HG03439 (cell line): ENCODE results near the gene PARD3B.
"Not testable (repeated sequence)": the region's sequence is repeated elsewhere in the genome, so short reads cannot be mapped to it uniquely, and the experiment has no call there.

Source experiments
- ATAC-seq: cut with Tn5 transposase; IDR thresholded peaks from one replicate; pipeline ENCODE4 v1.9.1; 2021; ENCODE audit warnings: mild to moderate bottlenecking, moderate library complexity; ENCODE audit not compliant: unreplicated experiment

PARD3B gene

GRCh38 chr2:205216580-205216979 lies 671.3 kb downstream of the PARD3B start:
- no peak for ATAC-seq

GRCh38 chr2:205217004-205217403 lies 671.7 kb downstream of the PARD3B start:
- ATAC-seq = no peak

- ATAC-seq = no peak
These were observed 672.8 kb downstream of the PARD3B start for GRCh38 chr2:205218056-205218455.

- not testable (repeated sequence) for ATAC-seq
These were observed 673.5 kb downstream of the PARD3B start for GRCh38 chr2:205218816-205219215.

DNA sequence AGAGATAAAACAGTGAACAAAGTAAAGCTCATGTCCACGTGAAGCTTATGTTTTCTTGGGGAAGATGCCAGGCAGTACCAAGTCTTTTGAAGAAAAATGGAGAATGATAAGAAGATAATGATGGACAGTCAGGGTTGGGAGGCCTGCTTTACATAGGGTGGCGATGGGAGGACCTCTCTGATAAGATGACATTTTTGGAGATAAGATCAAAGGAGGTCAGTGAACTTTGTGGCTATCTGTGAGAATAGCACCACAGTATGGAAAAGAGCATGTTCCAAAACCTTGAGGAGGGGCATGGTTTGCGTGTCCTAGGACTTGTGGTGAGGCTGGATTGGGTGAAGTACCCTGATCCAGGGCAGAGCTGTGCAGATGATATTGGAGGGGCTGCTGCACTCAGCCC lies 675.3 kb downstream of the PARD3B start:
- ATAC-seq = no peak

DNA sequence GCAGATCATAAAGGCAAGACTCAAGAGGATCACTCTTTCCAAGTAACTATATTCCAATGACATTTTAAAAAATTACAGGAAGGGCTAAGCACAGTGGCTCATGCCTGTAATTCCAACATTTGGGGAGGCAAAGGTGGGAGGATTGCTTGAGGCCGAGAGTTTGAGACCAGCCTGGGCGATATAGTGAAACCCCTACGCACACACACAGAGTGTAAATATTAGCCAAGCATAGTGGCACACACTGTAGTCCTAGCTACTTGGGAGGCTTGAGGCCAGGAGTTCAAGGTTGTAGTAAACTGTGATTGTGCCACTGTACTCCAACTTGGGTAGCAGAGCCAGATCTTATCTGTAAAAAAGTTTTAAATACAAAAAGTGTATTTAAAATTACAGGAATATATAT lies 686.8 kb downstream of the PARD3B start:
- no peak for ATAC-seq

GRCh38 chr2:205235434-205235833 lies 690.2 kb downstream of the PARD3B start:
- ATAC-seq = no peak

DNA sequence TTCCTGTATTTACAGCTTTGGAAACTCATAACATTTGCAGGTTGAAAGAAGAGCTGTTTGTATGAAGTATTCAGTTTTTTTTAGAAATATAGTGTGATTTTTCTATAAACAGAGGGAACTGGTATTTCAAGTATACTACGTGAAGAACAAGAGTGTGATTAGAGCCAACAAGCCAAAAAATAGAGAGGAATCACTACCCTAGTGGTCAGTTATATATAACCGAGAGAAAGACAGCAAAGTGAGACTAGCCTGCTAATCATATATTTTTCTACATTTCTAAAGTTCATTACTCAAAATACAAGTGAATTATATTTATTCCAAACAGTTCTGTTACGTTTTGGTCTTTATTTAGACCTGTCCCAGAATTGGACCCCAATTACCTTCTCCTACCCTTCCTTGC lies 692.2 kb downstream of the PARD3B start:
- ATAC-seq = no peak

- no peak for ATAC-seq
These were observed 699.7 kb downstream of the PARD3B start for GRCh38 chr2:205245001-205245400.

DNA sequence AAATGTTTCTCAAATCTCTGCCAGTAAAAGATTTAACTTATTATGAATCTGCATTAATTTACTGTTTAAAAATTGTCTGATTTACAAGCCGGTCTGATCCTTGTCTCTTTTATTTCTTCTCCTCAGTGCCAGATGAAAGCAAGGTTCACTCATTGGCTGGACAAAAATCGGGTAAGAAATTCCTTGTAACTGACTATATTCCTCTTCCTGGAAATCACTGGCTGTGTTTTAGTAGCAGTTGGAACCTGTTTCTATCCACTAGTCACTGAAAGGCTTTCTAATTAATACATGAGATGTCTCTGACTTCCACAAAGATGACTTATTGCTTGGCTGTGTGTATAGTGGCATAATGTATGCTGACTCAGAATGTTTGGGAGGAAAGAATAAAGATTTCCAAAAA lies 700.4 kb downstream of the PARD3B start:
- ATAC-seq = no peak

- ATAC-seq = no peak
These were observed 713.8 kb downstream of the PARD3B start for GRCh38 chr2:205259121-205259520.

DNA sequence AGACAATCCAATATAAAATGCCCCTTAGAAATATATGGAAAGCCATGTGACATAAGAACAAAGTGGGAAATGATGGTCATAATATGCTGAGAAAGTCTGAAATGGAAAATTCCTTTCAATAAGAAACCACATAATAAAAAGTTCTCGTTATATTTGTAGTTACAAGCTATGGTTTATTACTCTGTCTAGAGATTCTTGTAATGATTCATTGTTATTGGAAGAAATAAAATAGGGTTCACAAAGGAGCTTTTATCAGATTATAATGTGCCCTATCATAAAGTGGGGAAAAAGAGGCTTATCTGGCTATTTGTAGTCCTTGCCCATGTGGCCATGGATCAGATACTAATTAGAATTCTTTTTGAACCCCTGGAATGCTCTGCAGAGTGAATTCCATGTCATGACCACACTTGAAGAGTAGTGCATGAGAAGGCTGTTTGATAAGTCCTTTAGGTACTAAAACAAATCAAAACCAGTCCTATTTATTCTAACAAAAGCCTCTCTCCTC lies 716.3 kb downstream of the PARD3B start:
- ATAC-seq = no peak

GRCh38 chr2:205267323-205267722 lies 722.0 kb downstream of the PARD3B start:
- no peak for ATAC-seq

GRCh38 chr2:205270689-205271088 lies 725.4 kb downstream of the PARD3B start:
- ATAC-seq = no peak

DNA sequence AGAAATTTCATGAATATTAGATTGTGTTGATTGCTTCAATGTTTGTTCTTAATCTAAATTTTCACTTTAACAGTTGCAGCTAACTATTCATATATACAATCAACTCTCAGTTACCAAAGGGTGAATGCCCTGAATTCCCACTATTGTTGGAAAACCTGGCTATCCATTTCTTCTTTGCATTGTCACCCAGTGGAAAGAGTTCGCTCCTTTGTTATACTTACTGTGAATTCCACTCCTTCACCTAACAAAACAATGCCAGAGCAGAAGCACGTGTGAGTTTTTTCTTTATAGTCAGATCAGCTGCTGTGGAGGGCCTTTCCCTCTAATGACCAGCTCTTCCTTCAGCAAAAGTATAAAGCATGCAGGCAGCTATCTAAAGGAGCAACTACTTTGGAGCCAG lies 727.9 kb downstream of the PARD3B start:
- ATAC-seq = no peak

GRCh38 chr2:205273627-205274026 lies 728.4 kb downstream of the PARD3B start:
- ATAC-seq = no peak

GRCh38 chr2:205274801-205275200 lies 729.5 kb downstream of the PARD3B start:
- no peak for ATAC-seq

DNA sequence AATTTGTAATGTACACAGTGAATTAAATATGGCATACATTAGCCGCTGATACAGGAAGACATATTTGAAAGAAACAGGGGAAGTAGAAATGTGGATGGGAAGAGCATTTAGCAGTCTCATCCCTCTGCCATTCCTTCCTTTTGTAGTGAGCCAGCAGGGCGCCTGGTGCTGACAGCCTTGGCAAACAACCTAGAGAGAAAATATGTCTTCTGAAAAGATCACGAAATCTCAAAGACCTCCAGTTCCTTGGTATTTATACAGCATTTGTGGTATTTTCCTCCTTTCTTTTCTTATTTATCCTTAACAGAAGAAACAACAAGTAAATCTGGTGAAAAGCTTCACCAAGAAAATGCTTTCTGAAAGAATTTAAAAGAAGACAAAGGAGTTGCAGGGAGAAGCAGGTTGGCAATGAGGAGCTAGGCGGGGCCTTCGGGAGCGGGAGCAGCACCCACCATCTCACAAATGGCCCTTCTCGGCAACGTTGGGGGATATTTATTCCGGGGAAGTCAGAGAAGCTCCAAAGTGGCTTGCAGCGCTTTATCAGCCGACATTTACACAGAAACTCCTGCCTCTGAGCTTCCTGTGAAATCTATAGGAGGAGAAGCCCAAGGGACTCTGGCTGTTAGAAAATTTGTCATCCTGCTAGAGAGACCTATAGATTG lies 731.0 kb downstream of the PARD3B start:
- ATAC-seq = no peak

DNA sequence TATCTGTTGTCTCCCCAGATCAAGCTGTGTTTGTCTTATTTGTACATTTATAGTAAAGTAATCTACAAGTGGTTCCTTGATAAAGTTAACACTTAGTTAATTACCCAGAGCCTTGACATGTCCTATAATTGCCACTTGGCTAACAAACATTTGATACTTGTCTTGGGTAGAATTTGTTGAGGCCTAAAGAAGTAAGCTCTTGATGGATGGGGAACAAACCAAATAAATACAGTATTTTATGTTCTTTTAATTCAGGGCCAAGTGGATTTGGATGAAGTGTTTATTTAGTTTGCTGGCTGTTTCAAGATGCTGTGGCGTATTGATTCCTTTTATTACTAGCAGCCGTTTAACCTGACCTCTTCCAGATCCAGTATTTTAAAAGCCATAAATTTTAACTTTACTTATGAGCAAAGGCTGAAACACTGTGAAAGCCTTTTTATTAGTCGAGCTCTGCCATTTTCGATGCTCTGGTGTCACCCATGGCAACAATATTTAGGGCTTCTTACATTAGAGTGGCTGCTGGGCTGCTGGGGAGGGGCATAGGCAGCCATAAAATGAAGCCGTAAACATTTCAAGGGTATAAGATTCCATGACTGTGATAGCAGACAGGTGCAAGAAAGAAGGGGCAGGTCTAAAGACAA lies 735.4 kb downstream of the PARD3B start:
- no peak for ATAC-seq

DNA sequence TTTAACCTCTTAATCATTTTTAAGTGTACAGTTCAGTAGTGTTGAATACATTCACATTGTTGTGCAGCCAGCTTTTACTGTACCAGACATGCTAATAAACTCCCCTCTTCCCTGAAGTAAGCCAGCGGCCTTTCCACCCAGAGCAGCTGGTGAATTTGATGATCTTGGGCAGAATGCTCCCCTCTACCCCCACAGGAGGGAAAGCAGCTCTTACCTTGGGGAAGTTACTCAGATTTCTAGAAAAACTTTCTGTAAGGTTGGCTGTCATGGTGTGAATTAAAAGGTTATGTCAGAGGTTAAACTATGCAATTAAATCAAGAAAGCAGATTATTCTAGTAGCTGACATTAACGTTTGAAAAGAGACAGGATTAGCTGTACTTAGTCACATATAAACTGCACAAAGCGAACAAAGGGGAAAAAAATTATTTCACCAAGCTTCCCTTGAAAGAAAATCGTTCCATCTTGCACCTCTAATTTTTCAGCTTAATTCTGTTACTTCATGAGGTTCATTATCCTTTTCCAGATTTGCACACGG lies 738.5 kb downstream of the PARD3B start:
- ATAC-seq = no peak

GRCh38 chr2:205284334-205284733 lies 739.1 kb downstream of the PARD3B start:
- ATAC-seq = no peak

GRCh38 chr2:205287316-205287715 lies 742.0 kb downstream of the PARD3B start:
- no peak for ATAC-seq
